NCI-H2227 (cell line): ENCODE measurements around the gene CHST14.
A peak's percentile ranks its signal among the peaks of the same experiment; 100 is the strongest.

ENCODE experiments used
- DNase-seq: peaks from one replicate; lab custom pipeline; 2025; ENCODE audit not compliant: unreplicated experiment; lab: John Stamatoyannopoulos, UW

Gene CHST14

GRCh38 chr15:40470423-40471104 lies at the start of gene CHST14:
TSS of gene CHST14 (plus strand) at chr15:40470984. CDS start at chr15:40471214, 230 bp downstream.
- peak; percentile 72 for DNase-seq

GRCh38 chr15:40421246-40422157 lies 49.3 kb upstream of the CHST14 start:
- peak; percentile 71 for DNase-seq

GRCh38 chr15:40424483-40425115 lies 46.2 kb upstream of the CHST14 start:
- DNase-seq = no peak

- no peak for DNase-seq
Measured at GRCh38 chr15:40425681-40426080, 45.1 kb upstream of the CHST14 start.

- no peak for DNase-seq
Measured at GRCh38 chr15:40427188-40427587, 43.6 kb upstream of the CHST14 start.

- DNase-seq = no peak
Measured at GRCh38 chr15:40428185-40428584, 42.6 kb upstream of the CHST14 start.

- DNase-seq = no peak
Measured at GRCh38 chr15:40429068-40429710, 41.6 kb upstream of the CHST14 start.

- DNase-seq = peak; percentile 55
Measured at GRCh38 chr15:40430271-40430805, 40.4 kb upstream of the CHST14 start.

- no peak for DNase-seq
Measured at GRCh38 chr15:40435023-40435709, 35.6 kb upstream of the CHST14 start.

GRCh38 chr15:40435710-40436089 lies 35.1 kb upstream of the CHST14 start:
- no peak for DNase-seq

GRCh38 chr15:40436116-40436891 lies 34.5 kb upstream of the CHST14 start:
- DNase-seq = peak; percentile 42

- DNase-seq = peak; percentile 24
Measured at GRCh38 chr15:40436892-40437751, 33.7 kb upstream of the CHST14 start.

GRCh38 chr15:40437752-40438687 lies 32.8 kb upstream of the CHST14 start:
- no peak for DNase-seq

- DNase-seq = no peak
Measured at GRCh38 chr15:40438712-40439111, 32.1 kb upstream of the CHST14 start.

- DNase-seq = peak; percentile 11
Measured at GRCh38 chr15:40439461-40439959, 31.3 kb upstream of the CHST14 start.

GRCh38 chr15:40439960-40440742 lies 30.6 kb upstream of the CHST14 start:
- DNase-seq = peak; percentile 28
